AG08396 (cell line): ENCODE results near the gene EGFR.

Experiments used
- DNase-seq: peaks from one replicate; pipeline ENCODE4 v3.0.0; 2012; ENCODE audit warnings: low spot score, mixed read lengths

Gene EGFR

GRCh38 chr7:55063061-55063460 lies 44.2 kb downstream of the EGFR start:
- no peak for DNase-seq

- DNase-seq, result no peak
Observed at GRCh38 chr7:55063633-55064032, 44.8 kb downstream of the EGFR start.

- DNase-seq, result peak; percentile 78
Observed at GRCh38 chr7:55065079-55065478, 46.3 kb downstream of the EGFR start.

GRCh38 chr7:55065511-55066229 lies 46.9 kb downstream of the EGFR start:
- peak; percentile 69 for DNase-seq

- no peak for DNase-seq
Observed at GRCh38 chr7:55066524-55066923, 47.7 kb downstream of the EGFR start.

- no peak for DNase-seq
Observed at GRCh38 chr7:55066938-55067337, 48.1 kb downstream of the EGFR start.

- DNase-seq, result no peak
Observed at GRCh38 chr7:55067748-55068147, 48.9 kb downstream of the EGFR start.

GRCh38 chr7:55069271-55069792 lies 50.5 kb downstream of the EGFR start:
- DNase-seq, result no peak

GRCh38 chr7:55070271-55070743 lies 51.5 kb downstream of the EGFR start:
- no peak for DNase-seq

- DNase-seq, result no peak
Observed at GRCh38 chr7:55070854-55071253, 52.0 kb downstream of the EGFR start.

- DNase-seq, result no peak
Observed at GRCh38 chr7:55071411-55072175, 52.8 kb downstream of the EGFR start.

- no peak for DNase-seq
Observed at GRCh38 chr7:55072251-55072650, 53.4 kb downstream of the EGFR start.

GRCh38 chr7:55073051-55073511 lies 54.3 kb downstream of the EGFR start:
- peak; percentile 31 for DNase-seq

GRCh38 chr7:55073976-55074528 lies 55.2 kb downstream of the EGFR start:
- peak; percentile 71 for DNase-seq

- no peak for DNase-seq
Observed at GRCh38 chr7:55075464-55076021, 56.7 kb downstream of the EGFR start.

- DNase-seq, result no peak
Observed at GRCh38 chr7:55077561-55078410, 59.0 kb downstream of the EGFR start.

GRCh38 chr7:55078465-55079372 lies 59.9 kb downstream of the EGFR start:
- DNase-seq, result no peak

- DNase-seq, result no peak
Observed at GRCh38 chr7:55080000-55080623, 61.3 kb downstream of the EGFR start.

- DNase-seq, result no peak
Observed at GRCh38 chr7:55081068-55081467, 62.3 kb downstream of the EGFR start.
